Stimulated activated CD4-positive, alpha-beta T cell treated with anti-CD3 and anti-CD28 coated beads, Interleukin-1b, Interleukin-23, amount 100 ng/mL, for 1 hour (primary cell): Measurements from ENCODE around the gene RIMBP2.

Source experiments
- DNase-seq, 2 donors: peaks; one replicate each; pipeline ENCODE4 v3.0.0-alpha.2; 2020; ENCODE audit warnings: low read depth in 2 of 2

Gene RIMBP2

DNA sequence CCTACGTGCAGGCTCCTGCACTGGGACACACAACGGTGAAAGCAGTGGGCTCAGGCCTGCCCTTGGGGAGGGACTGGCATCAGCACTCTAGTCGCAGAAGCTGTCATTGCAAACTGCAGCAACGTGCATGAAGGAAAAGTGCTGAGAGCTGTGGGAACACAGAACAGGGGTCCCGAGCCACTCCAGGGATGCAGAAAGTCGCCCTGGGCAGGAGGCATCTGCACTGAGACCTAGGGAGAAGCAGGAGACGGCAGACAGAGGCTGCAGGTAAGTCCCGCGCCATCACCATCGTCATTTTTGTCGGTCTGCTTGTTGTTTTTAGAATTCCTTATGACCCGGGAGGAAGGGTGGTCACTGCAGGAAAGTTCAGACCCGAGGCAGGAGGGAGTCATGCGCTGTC lies 21.6 kb upstream of the RIMBP2 start:
- DNase-seq, result no peak

DNA sequence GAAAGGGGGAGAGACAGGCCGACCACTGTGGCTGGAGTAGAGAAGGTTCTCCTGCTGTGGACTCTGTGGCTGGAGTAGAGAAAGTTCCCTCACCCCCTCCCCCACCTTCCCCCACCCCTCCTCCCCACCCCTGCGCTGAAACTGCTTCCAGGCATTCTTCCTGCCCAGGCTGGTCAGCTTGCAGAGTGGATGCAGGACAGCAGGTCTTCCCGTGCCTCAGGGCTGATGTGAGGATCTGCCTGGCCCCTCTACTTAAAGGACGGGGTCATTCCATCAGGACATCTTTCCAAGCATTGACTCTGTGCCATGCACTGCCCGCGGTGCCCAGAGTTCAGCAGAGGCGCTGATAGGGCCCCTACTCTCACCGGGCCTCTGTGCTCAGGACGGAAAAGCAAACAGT lies 13.2 kb upstream of the RIMBP2 start:
- DNase-seq, result no peak

- no peak for DNase-seq
Measured at GRCh38 chr12:130728158-130729058, 12.3 kb upstream of the RIMBP2 start.

DNA sequence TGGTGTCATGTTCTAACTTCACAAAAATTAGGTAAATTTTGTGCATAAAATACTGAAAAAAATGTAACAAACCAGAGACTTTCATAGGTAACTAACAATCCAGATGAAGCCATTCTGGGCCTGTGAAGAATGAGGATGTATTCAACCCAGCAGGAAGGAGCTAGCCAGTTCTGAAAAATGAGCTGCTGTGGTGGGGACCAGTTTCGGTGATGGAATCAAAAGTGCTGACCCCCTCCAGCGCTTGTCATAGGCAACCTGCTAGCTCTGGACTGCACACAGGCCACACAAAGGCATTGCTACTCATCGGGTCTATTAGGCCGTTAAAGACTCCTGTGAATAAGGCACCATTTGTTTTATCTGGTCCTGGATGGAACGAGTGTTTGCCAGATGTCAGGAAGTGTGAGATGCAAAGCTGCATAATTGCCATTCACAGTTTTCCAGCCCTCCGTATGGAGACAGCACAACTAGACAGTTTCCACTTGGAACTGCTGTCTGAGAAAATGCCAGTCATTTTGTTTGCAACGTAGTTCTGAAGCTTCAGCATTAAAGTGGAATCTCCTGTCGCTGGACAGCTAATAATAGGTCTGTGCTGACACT lies 3.3 kb upstream of the RIMBP2 start:
- DNase-seq, result no peak

DNA sequence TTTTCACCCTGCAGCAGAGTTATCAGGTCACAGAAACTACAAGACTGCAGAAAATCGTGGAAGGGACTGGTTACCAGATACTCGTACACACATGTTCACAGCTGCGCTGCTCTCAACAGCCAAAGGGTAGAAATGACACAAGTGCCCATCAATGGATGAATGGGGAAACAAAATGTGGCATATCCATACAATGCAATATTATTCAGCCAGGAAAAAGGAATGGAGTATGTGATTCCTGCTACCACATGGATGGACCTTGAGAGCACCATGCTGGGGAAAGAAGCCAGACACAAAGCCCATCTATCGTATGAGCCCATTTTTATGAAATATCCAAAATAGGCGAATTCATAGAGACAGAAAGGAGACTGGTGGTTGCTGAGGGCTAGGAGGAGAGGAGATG lies 1.7 kb upstream of the RIMBP2 start:
- no peak for DNase-seq

GRCh38 chr12:130716969-130717366 lies 869 bp upstream of the RIMBP2 start:
- DNase-seq, result no peak

- DNase-seq, result no peak
Measured at GRCh38 chr12:130715150-130715997, 725 bp downstream of the RIMBP2 start.

- no peak for DNase-seq
Measured at GRCh38 chr12:130714591-130715149, 1.4 kb downstream of the RIMBP2 start.

DNA sequence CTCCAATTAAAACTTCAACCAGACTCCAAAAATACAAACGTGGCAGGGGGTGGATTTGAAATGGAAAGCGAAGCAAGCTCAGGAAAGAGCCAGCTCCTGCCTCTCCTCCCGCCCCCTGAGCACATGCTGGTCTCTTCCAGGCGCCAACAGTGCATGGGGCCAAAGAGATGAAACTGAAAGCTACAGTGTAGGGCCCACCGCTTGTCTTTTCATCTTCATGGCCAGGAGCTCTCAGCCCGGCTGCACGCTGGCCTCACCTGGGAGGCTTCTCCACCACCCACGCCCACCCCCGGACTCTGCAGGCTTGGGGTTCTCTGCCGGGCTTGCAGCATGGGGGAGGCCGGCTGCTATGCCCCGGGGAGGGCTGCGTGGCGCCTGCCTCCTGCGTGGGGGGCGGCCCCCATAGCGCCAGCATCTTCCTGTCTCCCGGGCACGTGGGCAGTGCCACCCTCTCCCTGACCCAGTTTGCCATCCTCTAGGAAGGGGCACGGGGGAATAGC lies 2.0 kb downstream of the RIMBP2 start:
- DNase-seq, result no peak

DNA sequence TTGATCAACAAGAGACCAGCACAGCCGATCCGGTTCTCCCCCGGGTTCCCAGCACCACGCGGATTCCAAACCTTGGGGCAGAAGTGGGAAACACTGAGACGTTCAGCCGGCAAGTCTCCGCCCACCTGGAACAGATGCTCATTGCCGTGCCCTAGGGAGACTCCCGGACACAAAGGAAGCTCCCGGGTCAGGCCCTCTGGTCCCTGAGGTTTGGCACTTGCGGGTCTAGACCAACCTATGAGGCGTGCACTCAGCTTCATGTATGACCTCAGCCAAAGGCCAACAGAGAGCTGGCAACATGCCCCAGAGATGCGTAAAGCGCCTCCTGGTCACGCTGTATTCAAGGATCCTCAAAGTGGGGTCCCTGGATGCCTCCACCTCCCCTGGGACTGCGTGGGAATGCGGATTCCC lies 2.5 kb downstream of the RIMBP2 start:
- no peak for DNase-seq

GRCh38 chr12:130712346-130713065 lies 3.6 kb downstream of the RIMBP2 start:
- no peak for DNase-seq

- no peak for DNase-seq
Measured at GRCh38 chr12:130711756-130712155, 4.3 kb downstream of the RIMBP2 start.

DNA sequence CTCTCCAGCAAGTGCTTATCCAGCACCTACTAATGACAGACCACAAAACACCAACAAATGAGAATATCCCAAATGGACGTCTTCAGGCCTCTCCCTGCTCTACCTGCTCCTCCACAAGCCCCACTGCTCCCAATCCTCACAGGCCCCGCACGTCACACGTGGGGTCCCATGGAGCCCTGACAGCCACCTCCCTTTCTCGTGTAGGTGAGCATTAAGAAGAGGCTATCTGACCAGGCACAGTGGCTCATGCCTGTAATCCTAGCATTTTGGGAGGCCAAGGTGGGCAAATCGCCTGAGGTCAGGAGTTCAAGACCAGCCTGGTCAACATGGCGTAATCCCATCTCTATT lies 5.4 kb downstream of the RIMBP2 start:
- DNase-seq, result no peak

DNA sequence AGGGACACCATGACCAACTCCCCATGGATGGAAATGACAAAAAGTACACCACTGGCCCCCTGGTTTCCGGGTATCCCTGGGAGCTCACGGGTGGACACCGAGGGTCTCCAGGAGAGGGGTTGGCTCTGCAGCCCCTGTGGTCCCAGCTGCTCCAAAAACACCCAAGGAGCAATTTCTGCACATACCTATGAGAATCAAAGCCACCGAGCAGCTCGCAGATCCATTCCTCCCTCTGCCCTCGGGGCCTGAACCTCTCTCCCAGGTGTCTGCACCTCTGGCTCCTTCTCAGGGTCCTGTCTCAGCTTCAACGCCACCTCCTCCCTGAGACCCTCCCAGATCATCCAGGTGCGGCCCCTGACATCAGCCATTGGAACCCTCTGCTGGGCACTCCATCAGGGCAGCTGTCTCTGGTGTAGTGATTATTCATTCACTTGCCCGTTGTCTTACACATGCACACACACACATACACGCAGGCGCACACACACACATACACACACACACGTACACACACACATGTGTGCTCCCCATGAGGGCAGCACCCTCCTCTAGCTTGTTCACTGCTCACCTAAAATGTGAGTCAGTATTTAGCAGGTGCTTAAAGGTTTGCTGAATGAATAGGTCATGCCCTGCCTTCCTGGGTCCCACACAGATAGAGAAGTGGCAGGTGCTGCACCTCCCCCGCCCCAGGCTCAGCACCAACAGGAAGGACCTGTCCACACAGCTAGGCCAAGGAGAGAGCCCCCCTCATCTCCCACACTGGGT lies 5.9 kb downstream of the RIMBP2 start:
- DNase-seq, result no peak

DNA sequence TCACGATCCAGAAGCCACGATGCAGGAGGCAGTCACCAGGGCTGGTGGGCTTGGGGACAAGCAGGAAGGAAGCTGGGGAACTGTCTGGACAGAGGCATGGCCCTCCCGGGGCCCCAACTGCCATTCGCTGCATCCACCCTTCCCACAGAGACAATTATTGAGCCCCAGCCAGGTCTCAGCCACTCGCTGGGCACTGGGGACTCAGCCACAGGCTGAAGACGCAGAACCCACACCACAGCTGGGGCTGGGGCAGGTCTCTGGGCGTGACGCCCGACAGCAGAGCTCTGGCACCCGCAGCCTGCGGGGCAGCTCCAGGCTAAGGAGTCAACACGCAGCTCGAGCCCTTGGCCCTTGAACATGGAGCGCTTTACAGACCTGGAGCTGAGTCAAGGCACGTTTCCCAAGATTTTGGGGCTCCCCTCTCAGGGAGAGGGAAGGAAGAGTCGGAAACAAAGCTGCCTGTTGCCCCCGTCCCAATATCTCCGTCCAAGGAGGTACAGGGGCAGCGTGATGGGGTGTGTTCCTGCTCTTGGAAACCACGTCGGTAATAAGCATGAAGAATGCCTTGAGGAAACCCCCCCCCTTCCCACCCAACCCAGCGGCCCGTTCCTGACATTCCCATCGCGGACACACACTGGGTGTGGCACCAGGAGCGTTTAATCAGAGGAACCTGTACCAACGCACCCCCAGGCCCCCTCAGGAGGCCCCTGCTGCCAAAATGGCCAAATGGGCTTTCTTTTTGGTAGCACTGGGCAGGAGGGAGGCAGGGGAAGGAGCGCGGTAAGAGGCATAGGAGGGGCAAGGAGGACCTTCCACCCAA lies 6.7 kb downstream of the RIMBP2 start:
- no peak for DNase-seq

GRCh38 chr12:130708648-130709047 lies 7.5 kb downstream of the RIMBP2 start:
- DNase-seq, result no peak

DNA sequence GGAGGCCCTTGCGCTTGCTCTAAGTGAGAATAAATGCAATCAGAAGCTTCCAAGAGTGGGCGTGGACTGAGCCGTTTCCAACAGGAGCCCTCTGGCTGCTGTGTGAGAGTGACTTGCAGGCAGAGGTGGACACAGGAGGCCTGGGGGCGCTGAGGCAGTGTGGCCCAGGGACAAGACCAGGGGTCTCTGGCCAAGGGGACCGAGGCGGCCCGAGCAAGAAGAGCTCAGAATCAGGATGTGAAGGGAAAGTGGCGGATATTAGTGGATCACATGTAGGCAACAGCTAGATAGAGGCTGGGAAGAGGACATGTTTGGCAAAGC lies 8.6 kb downstream of the RIMBP2 start:
- no peak for DNase-seq

GRCh38 chr12:130706885-130707570 lies 9.1 kb downstream of the RIMBP2 start:
- DNase-seq, result no peak

GRCh38 chr12:130706311-130706710 lies 9.8 kb downstream of the RIMBP2 start:
- DNase-seq, result no peak
